Chondrocyte (in vitro differentiated cells): ENCODE data around the gene PLEKHJ1. TPM values are rescaled to one million over a fixed set of nuclear protein-coding genes. Genes with fewer than 3 reads are reported as not detected.

Source experiments
- DNase-seq: peaks from one replicate; pipeline ENCODE4 v3.0.0; 2021; ENCODE audit warnings: mixed read lengths, low spot score
- H3K27ac Mint-ChIP-seq: one replicate; pipeline ENCODE4 v1.8.0; 2021; ENCODE audit warnings: mild to moderate bottlenecking, moderate library complexity, mixed read lengths; ENCODE audit not compliant: unreplicated experiment
- H3K27me3 Mint-ChIP-seq: 2 replicates; pipeline ENCODE4 v1.8.0; 2021; ENCODE audit warnings: low read depth, mixed read lengths
- H3K36me3 Mint-ChIP-seq: 2 replicates; pipeline ENCODE4 v1.8.0; 2021; ENCODE audit warnings: low read depth, mixed read lengths
- H3K4me1 Mint-ChIP-seq: 2 replicates; pipeline ENCODE4 v1.8.0; 2021; ENCODE audit warnings: low read depth, mild to moderate bottlenecking, mixed read lengths
- H3K4me3 Mint-ChIP-seq: one replicate; pipeline ENCODE4 v1.8.0; 2021; ENCODE audit warnings: mild to moderate bottlenecking, moderate library complexity, mixed read lengths; ENCODE audit not compliant: unreplicated experiment
- H3K9me3 Mint-ChIP-seq: 2 replicates; pipeline ENCODE4 v1.8.0; 2021; ENCODE audit warnings: low read depth, mixed read lengths
- total RNA-seq: library from RNA; stranded (reverse); gene quantifications from 3 replicates; pipeline ENCODE4 v1.2.1, GENCODE V29; 2021
- TF ChIP-seq, protein P1 (sequence below): fragments of 200-600 bp; sonication (generic); IDR thresholded peaks from 2 replicates; pipeline ENCODE4 v1.5.0; 2021; ENCODE audit warnings: antibody characterized with exemption, mild to moderate bottlenecking, moderate library complexity

PLEKHJ1 gene
- total RNA-seq, 1 donor from 2014 or later = 42.4 TPM

DNA sequence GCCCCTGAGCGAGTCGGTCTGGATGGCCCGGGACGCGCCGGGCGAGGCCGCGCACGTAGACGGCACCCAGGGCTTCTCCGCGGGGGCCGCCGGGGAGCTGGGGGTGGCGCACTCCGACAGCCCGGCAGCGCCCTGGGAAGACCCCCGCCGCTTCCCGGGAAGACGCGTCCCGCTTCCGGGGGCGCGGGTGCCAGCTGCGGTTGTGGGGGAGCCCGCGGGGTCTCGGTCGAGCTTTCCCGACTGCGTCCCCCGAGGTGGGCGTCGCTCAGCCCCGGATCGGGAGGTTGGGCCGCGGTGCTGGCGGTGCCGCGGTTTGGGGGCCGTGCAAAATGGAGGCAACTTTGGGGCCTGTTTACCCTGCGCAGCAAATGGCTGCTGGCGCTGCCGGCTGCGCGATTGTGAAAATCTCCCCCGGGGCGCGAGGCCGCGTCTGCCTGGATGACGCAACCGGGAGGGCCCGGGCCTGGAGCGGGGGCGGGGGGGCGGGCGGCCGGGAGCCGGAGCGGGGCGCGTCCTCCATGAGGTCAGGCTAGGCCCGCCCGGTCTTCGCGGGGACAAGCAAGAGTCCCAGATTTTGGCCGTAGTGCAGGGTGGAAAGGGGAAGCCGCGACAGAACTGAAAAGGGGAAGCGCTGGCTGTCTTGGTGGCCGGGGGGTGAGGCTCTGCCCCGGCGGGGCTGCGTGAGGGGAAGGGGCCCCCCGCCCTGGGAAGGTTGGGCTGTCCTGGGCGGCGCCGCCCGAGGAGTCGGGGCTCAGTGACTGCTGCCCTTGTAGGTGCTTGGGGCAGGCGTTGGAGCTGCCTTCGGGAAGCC lies 34.5 kb upstream of the PLEKHJ1 start:
- peaks cover 45% of the 10 kb centered on the region for H3K4me1 Mint-ChIP-seq
- no peak for DNase-seq
- H3K27ac Mint-ChIP-seq = peak overlapping the region; percentile 88
- no peaks in the 10 kb centered on the region for H3K9me3 Mint-ChIP-seq
- peak overlapping the region; percentile 90 for H3K4me3 Mint-ChIP-seq
- peaks cover 11% of the 10 kb centered on the region for H3K36me3 Mint-ChIP-seq
- TF ChIP-seq, protein P1, sequence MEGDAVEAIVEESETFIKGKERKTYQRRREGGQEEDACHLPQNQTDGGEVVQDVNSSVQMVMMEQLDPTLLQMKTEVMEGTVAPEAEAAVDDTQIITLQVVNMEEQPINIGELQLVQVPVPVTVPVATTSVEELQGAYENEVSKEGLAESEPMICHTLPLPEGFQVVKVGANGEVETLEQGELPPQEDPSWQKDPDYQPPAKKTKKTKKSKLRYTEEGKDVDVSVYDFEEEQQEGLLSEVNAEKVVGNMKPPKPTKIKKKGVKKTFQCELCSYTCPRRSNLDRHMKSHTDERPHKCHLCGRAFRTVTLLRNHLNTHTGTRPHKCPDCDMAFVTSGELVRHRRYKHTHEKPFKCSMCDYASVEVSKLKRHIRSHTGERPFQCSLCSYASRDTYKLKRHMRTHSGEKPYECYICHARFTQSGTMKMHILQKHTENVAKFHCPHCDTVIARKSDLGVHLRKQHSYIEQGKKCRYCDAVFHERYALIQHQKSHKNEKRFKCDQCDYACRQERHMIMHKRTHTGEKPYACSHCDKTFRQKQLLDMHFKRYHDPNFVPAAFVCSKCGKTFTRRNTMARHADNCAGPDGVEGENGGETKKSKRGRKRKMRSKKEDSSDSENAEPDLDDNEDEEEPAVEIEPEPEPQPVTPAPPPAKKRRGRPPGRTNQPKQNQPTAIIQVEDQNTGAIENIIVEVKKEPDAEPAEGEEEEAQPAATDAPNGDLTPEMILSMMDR = no peak
- no peaks in the 10 kb centered on the region for H3K27me3 Mint-ChIP-seq

DNA sequence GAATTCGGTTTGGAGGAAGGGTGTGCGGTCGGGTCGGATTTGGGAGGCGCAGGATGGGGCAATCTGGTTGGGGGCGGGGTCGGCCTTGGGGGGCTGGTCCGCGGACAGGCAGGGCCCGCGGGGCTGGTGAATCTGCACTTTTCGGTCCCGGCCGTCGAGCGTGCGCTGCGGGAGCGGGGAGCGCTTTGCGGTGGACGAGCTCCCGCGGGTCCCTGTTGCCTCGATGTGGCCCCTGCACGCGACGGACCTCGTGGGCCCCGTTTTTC lies 34.0 kb upstream of the PLEKHJ1 start:
- Mint-ChIP-seq H3K9me3 (no peaks in the 10 kb centered on the region), H3K27me3 (no peaks in the 10 kb centered on the region), H3K4me3 (peak overlapping the region; percentile 90), H3K4me1 (peaks cover 44% of the 10 kb centered on the region), H3K27ac (peak overlapping the region; percentile 93), H3K36me3 (peaks cover 11% of the 10 kb centered on the region)
- TF ChIP-seq, protein P1 = no peak
- no peak for DNase-seq

DNA sequence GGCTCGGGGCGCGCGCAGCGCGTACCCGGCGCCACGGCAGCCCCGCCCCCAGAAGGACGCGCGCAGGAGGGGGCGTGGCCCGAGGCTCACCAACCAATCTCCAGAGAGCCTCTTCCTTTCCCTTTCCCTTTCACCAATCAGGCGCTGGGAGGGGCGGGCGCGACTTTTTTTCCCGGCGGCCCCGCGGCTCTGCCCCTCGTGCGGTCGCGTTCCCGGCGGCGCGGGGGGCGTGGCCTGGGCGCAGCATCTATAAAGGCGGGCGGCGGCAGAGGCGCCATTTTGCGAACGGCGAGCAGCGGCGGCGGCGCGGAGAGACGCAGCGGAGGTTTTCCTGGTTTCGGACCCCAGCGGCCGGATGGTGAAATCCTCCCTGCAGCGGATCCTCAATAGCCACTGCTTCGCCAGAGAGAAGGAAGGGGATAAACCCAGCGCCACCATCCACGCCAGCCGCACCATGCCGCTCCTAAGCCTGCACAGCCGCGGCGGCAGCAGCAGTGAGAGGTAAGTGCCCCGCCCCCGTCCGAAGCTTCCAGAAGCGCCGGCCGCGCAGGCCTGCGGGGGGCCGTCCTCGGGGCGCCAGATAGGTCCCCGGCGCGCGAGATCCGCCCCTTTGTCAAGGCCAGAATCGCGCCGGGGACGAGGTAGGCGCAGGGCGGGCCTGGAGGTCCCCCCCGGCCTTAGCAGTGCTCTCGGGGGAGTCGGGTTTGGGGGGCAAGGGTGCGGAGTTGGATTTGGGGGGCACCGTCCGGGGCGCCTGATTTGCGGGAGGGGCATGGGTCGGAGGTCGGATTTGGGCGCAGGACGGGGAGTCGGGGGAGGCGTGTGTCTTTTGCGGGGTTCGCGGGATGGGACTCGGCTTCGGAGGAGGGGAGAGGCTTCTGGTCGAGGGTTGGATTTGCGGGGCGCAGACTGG lies 33.4 kb upstream of the PLEKHJ1 start:
- peaks cover 11% of the 10 kb centered on the region for H3K36me3 Mint-ChIP-seq
- peaks cover 40% of the 10 kb centered on the region for H3K4me1 Mint-ChIP-seq
- peak overlapping the region; percentile 93 for H3K27ac Mint-ChIP-seq
- H3K9me3 Mint-ChIP-seq = no peaks in the 10 kb centered on the region
- no peaks in the 10 kb centered on the region for H3K27me3 Mint-ChIP-seq
- TF ChIP-seq, protein P1 = peak; percentile 41
- peak overlapping the region; percentile 90 for H3K4me3 Mint-ChIP-seq
- peak; percentile 98 for DNase-seq

DNA sequence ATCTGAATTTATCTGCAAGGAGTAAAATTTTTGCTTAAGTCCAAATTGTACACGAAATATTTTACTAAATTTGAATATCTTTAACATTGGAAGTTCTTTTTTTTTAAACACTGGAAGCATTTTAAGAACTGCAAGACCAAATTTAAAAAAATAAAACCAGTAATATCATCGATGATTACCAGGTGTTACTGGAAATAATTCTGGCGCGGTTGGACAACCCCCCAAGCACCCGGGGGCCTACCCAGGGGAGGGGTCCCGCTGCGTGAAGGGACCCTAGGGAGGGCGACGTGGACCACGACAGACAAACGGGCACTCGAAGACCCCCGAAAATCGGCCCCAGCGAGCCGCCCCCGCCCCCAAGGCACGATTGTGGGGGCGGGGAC lies 32.7 kb upstream of the PLEKHJ1 start:
- DNase-seq = no peak
- no peaks in the 10 kb centered on the region for H3K27me3 Mint-ChIP-seq
- peak overlapping the region; percentile 90 for H3K4me3 Mint-ChIP-seq
- H3K9me3 Mint-ChIP-seq = no peaks in the 10 kb centered on the region
- H3K36me3 Mint-ChIP-seq = peaks cover 10% of the 10 kb centered on the region
- no peak overlapping the region for H3K27ac Mint-ChIP-seq
- H3K4me1 Mint-ChIP-seq = peaks cover 34% of the 10 kb centered on the region
- TF ChIP-seq, protein P1 = no peak

DNA sequence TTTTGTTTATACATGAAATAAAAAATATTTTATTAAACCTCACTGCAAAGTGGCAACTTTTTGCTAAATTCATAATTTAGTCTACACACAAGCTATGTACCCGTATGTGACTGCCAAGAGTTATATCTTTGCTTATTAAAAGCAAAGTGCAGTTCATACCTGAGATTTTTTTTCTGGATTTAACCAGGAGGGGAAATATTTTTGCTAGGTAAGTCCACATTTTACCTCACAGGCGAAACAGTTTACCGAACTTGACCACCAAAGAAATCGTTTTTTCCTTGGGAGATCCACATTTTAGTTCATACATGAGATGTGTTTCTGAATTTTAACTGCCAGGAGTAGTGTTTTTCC lies 32.3 kb upstream of the PLEKHJ1 start:
- peaks cover 30% of the 10 kb centered on the region for H3K4me1 Mint-ChIP-seq
- H3K4me3 Mint-ChIP-seq = peak overlapping the region; percentile 90
- H3K27ac Mint-ChIP-seq = no peak overlapping the region
- H3K27me3 Mint-ChIP-seq = no peaks in the 10 kb centered on the region
- TF ChIP-seq, protein P1 = no peak
- H3K9me3 Mint-ChIP-seq = no peaks in the 10 kb centered on the region
- DNase-seq = no peak
- H3K36me3 Mint-ChIP-seq = peaks cover 8% of the 10 kb centered on the region
